NCI-H510A treated with DMSO at 0.1 percent for 48 hours (cell line): ENCODE data around the gene CABP4.
A peak's percentile ranks its signal among the peaks of the same experiment; 100 is the strongest.
"Not testable (repeated sequence)": the region's sequence is repeated elsewhere in the genome, so short reads cannot be mapped to it uniquely, and the experiment has no call there.

Experiments used
- DNase-seq: peaks from one replicate; lab custom pipeline; 2025; lab: John Stamatoyannopoulos, UW

Gene CABP4

GRCh38 chr11:67482275-67482826 lies 27.2 kb downstream of the CABP4 start:
- DNase-seq: no peak

GRCh38 chr11:67482827-67483798 lies 28.0 kb downstream of the CABP4 start, which contains the start of gene AIP:
Gene AIP (plus strand): TSS chr11:67483026. CDS start chr11:67483159, 133 bp downstream.
- peak; percentile 99 for DNase-seq

- peak; percentile 15 for DNase-seq
Measured at GRCh38 chr11:67483831-67484665, 28.9 kb downstream of the CABP4 start.

- DNase-seq: no peak
Measured at GRCh38 chr11:67484847-67485311, 29.7 kb downstream of the CABP4 start.

GRCh38 chr11:67485873-67486361 lies 30.8 kb downstream of the CABP4 start:
- not testable (repeated sequence) for DNase-seq

- DNase-seq: no peak
Measured at GRCh38 chr11:67486481-67487195, 31.5 kb downstream of the CABP4 start.

- no peak for DNase-seq
Measured at GRCh38 chr11:67489203-67489884, 34.2 kb downstream of the CABP4 start.

GRCh38 chr11:67489885-67490726 lies 35.0 kb downstream of the CABP4 start:
- DNase-seq: no peak

GRCh38 chr11:67490727-67491065 lies 35.5 kb downstream of the CABP4 start:
- no peak for DNase-seq

- DNase-seq: no peak
Measured at GRCh38 chr11:67491276-67492068, 36.3 kb downstream of the CABP4 start.

- no peak for DNase-seq
Measured at GRCh38 chr11:67492069-67492727, 37.0 kb downstream of the CABP4 start.

- DNase-seq: no peak
Measured at GRCh38 chr11:67492801-67493547, 37.8 kb downstream of the CABP4 start.

- DNase-seq: no peak
Measured at GRCh38 chr11:67493548-67494370, 38.6 kb downstream of the CABP4 start.

- no peak for DNase-seq
Measured at GRCh38 chr11:67494371-67495233, 39.4 kb downstream of the CABP4 start.

GRCh38 chr11:67495234-67496005 lies 40.3 kb downstream of the CABP4 start:
- no peak for DNase-seq
